Measurements from ENCODE around the gene CALN1.

CALN1 gene

DNA sequence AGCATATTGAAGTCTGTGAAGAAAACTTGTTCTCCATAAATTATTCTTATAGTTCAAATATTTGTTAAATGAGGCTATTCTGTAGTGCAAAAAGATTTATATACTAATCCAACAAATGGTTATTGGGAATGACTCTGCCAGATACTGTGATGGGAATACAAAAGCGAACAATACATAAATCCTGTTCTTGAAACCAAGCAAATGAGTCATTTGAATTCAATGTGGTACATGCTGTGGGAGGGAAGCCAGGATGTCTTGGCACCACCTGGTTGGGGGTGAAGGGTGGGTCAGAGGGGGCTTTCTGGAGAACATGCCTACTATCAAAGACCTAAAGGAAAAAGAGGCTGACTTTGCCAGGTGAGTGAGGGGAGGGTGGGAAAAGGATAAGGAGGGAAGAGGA lies 594.2 kb downstream of the CALN1 start:
- TF ChIP-seq, protein P1, sequence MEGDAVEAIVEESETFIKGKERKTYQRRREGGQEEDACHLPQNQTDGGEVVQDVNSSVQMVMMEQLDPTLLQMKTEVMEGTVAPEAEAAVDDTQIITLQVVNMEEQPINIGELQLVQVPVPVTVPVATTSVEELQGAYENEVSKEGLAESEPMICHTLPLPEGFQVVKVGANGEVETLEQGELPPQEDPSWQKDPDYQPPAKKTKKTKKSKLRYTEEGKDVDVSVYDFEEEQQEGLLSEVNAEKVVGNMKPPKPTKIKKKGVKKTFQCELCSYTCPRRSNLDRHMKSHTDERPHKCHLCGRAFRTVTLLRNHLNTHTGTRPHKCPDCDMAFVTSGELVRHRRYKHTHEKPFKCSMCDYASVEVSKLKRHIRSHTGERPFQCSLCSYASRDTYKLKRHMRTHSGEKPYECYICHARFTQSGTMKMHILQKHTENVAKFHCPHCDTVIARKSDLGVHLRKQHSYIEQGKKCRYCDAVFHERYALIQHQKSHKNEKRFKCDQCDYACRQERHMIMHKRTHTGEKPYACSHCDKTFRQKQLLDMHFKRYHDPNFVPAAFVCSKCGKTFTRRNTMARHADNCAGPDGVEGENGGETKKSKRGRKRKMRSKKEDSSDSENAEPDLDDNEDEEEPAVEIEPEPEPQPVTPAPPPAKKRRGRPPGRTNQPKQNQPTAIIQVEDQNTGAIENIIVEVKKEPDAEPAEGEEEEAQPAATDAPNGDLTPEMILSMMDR (conservative IDR thresholded peaks at IDR 0.05; ENCODE audit: low read depth, low read length), result no peak
- no peak overlapping the region for H3K4me3 ChIP-seq (ENCODE audit: low read length)
- no peak for DNase-seq (ENCODE audit: low read depth)

DNA sequence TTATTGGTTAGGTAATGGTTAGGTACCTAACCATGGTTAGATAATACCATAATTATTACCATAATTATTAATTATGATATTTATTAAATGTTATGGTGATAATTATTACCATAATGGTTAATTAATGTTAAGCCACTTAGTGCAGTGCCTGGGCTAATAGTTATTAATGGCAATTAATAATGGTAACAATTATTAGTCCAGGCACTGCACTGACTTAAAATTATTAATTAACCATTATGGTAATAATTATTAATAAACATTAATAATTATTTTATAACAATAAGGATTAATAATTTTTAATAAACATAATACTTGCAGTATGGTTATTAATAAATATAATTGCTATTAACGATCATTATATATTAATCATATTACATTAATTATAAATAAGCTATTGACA lies 604.0 kb downstream of the CALN1 start:
- no peak overlapping the region for H3K4me3 ChIP-seq (ENCODE audit: low read length)
- no peak for DNase-seq (ENCODE audit: low read depth)
- TF ChIP-seq, protein P1 (conservative IDR thresholded peaks at IDR 0.05; ENCODE audit: low read depth, low read length), result no peak

DNA sequence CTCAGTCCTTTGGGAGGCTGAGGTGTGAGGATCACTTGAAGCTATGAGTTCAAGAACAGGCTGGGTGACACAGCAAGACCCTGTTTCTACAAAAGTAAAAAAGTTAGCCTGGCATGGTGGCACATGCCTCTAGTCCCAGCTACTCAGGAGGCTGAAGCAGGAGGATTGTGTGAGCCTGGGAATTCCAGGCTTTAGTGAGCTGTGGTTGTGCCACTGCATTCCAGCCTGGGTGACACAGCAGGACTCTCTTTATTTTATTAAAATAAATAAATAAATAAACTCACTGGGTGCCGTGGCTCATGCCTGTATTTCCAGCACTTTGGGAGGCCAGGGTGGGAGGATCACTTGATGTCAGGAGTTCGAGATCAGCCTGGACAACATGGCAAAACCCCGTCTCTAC lies 607.9 kb downstream of the CALN1 start:
- no peak overlapping the region for H3K4me3 ChIP-seq (ENCODE audit: low read length)
- DNase-seq (ENCODE audit: low read depth), result no peak
- TF ChIP-seq, protein P1 (conservative IDR thresholded peaks at IDR 0.05; ENCODE audit: low read depth, low read length), result no peak

DNA sequence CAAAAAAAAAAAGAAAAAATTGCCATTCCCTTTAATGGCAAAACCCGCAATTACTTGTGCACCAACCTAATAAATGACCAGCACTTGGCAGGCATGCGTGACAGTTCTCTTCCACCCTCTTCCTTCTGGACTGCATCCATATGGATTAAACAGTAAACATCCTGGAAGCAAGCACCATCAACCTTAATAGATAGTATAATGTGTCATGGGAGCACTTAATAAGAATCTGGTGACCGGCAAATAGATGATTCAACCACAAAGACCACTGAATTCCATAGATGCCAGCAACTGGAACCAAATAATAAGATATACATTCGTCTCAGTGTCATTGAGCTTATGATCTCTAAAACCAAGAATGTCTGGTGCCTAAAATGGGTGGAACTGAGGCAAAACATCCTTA lies 610.2 kb downstream of the CALN1 start:
- TF ChIP-seq, protein P1 (conservative IDR thresholded peaks at IDR 0.05; ENCODE audit: low read depth, low read length), result no peak
- no peak for DNase-seq (ENCODE audit: low read depth)
- H3K4me3 ChIP-seq (ENCODE audit: low read length), result no peak overlapping the region

DNA sequence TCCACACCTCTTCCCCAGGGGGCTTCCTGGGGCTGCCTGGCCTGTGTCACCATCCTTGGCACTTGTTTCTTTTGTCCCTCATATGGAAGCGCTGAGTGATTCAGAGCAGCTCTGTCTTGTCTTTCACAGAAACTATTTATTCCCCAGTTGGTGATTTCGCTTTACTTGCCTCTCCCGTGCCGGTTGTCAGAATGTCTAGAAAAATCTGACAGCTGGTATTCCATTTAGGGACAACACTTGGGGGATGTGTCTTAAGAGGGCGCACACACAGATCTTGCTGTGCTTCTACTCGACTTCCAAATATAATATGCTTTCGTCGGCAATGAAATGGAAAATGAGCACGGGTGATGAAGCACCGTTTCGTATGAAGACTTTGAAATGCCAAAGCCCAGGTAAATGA lies 611.8 kb downstream of the CALN1 start:
- no peak overlapping the region for H3K4me3 ChIP-seq (ENCODE audit: low read length)
- no peak for DNase-seq (ENCODE audit: low read depth)
- TF ChIP-seq, protein P1 (conservative IDR thresholded peaks at IDR 0.05; ENCODE audit: low read depth, low read length), result no peak

DNA sequence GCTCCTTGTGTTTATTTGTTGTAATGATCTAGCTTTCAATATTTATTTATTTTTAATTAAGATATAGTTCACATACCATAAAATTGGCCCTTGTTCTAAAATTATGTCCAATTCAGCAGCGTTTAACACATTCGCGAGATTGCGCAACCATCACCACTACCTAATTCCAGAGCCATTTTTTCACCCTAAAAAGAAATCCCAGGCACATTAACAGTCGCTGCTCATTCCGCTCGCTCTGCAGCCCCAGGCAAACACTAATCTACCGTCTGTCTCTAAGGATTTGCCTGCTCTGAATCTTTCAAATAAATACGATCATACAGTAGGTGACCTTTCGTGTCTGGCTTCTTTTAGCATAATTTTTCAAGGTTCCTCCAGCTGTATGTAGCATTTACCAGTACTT lies 616.7 kb downstream of the CALN1 start:
- TF ChIP-seq, protein P1 (conservative IDR thresholded peaks at IDR 0.05; ENCODE audit: low read depth, low read length), result no peak
- H3K4me3 ChIP-seq (ENCODE audit: low read length), result no peak overlapping the region
- no peak for DNase-seq (ENCODE audit: low read depth)

DNA sequence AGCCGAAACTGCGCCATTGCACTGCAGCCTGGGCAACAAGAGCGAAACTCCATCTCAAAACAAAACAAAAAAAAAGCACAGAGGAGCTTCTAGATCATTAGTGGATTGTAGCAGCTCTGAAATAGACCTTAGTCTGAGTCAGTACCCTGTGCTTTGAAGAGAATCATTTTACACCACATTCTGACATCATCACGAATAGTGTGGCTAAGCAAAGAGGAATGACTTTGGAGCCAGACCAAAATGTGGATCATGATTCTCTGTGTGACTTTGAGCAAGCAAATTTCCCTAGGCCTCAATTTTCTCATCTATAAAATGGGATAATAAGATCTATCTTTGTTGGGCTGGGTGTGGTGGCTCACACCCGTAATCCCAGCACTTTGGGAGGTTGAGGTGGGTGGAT lies 618.9 kb downstream of the CALN1 start:
- no peak for DNase-seq (ENCODE audit: low read depth)
- no peak overlapping the region for H3K4me3 ChIP-seq (ENCODE audit: low read length)
- TF ChIP-seq, protein P1 (conservative IDR thresholded peaks at IDR 0.05; ENCODE audit: low read depth, low read length), result no peak

All from retinal pigment epithelial cell (primary cell).